GM23248 (cell line): ENCODE results near the gene TNIP3. TPM values are rescaled to one million over a fixed set of nuclear protein-coding genes. Genes with fewer than 3 reads are reported as not detected.

ENCODE experiments used
- DNase-seq: peaks from one replicate; pipeline ENCODE4 v3.0.0-alpha.2; 2015
- H2AFZ ChIP-seq: fragments of 200-600 bp; sonication (generic); 2 replicates; pipeline ENCODE4 v1.6.1; 2016; ENCODE audit warnings: antibody characterized with exemption
- H3F3A ChIP-seq: fragments of 200-600 bp; sonication (generic); 2 replicates; pipeline ENCODE4 v1.6.1; 2016; ENCODE audit warnings: mild to moderate bottlenecking, antibody characterized with exemption, mixed run types; ENCODE audit not compliant: insufficient read depth
- H3K27ac ChIP-seq: fragments of 200-600 bp; sonication (generic); 2 replicates; pipeline ENCODE4 v1.5.1; 2016; ENCODE audit warnings: mild to moderate bottlenecking
- H3K27me3 ChIP-seq: fragments of 200-600 bp; sonication (generic); replicated peaks from 2 replicates; pipeline ENCODE4 v1.6.1; 2016; ENCODE audit warnings: mild to moderate bottlenecking; ENCODE audit not compliant: insufficient read depth
- H3K36me3 ChIP-seq: fragments of 200-600 bp; sonication (generic); 2 replicates; pipeline ENCODE4 v1.6.1; 2016; ENCODE audit warnings: low read depth, mild to moderate bottlenecking
- H3K4me1 ChIP-seq: fragments of 200-600 bp; sonication (generic); 2 replicates; pipeline ENCODE4 v1.6.1; 2016; ENCODE audit warnings: mild to moderate bottlenecking; ENCODE audit not compliant: insufficient read depth
- H3K4me2 ChIP-seq: fragments of 200-600 bp; sonication (generic); one replicate; pipeline ENCODE4 v1.6.1; 2016; ENCODE audit warnings: mild to moderate bottlenecking; ENCODE audit not compliant: unreplicated experiment
- H3K4me3 ChIP-seq: fragments of 200-600 bp; sonication (generic); 2 replicates; pipeline ENCODE4 v1.5.1; 2016; ENCODE audit warnings: mild to moderate bottlenecking
- H3K79me2 ChIP-seq: fragments of 200-600 bp; sonication (generic); 2 replicates; pipeline ENCODE4 v1.6.1; 2016; ENCODE audit warnings: mild to moderate bottlenecking; ENCODE audit not compliant: insufficient read depth
- H3K9ac ChIP-seq: fragments of 200-600 bp; sonication (generic); 2 replicates; pipeline ENCODE4 v1.6.1; 2016; ENCODE audit warnings: mild to moderate bottlenecking
- H3K9me2 ChIP-seq: fragments of 200-600 bp; sonication (generic); 2 replicates; pipeline ENCODE4 v1.6.1; 2016; ENCODE audit warnings: mixed run types, mild to moderate bottlenecking, moderate library complexity; ENCODE audit not compliant: insufficient read depth
- H3K9me3 ChIP-seq: fragments of 200-600 bp; sonication (generic); one replicate; pipeline ENCODE4 v1.6.1; 2017; ENCODE audit warnings: low read depth
- H4K20me1 ChIP-seq: fragments of 200-600 bp; sonication (generic); 2 replicates; pipeline ENCODE4 v1.6.0; 2016; ENCODE audit not compliant: insufficient read depth
- EZH2 ChIP-seq: fragments of 200-600 bp; sonication (generic); IDR thresholded peaks from 2 replicates; pipeline ENCODE4 v1.6.1; 2018; ENCODE audit warnings: antibody characterized with exemption, mild to moderate bottlenecking; ENCODE audit not compliant: insufficient read depth, poor library complexity, severe bottlenecking
- EZH2phosphoT487 ChIP-seq: fragments of 200-600 bp; sonication (generic); IDR thresholded peaks from 2 replicates; pipeline ENCODE4 v1.6.1; 2018; ENCODE audit warnings: antibody characterized with exemption, moderate library complexity, mild to moderate bottlenecking, low read depth; ENCODE audit not compliant: insufficient read depth
- WGBS, 2 experiments: methylation state at CpG; one replicate each; pipeline ENCODE4 v1.1.6; 2015 to 2017; ENCODE audit warnings: low lambda C conversion rate in 2 of 2, low coverage in 1 of 2; ENCODE audit errors: missing lambda C conversion rate in 2 of 2; 5-methylcytosine and 5-hydroxymethylcytosine counted together
- in situ Hi-C: fragments of 300-500 bp; cut with MboI; formaldehyde crosslinking; loops from 2 replicates; pipeline ENCODE4 v1.15.0; 2020
- polyA plus RNA-seq: library from polyadenylated mRNA; unstranded; fragments of >200 nt; fragmentation: Nextera tagmentation; extraction: Ambion mirVana; gene quantifications from 2 replicates; pipeline ENCODE4 v1.2.1, GENCODE V29; 2016
- small RNA-seq: library from RNA; depleted of rRNA; stranded (forward); fragments of <200 nt; gene quantifications from one replicate; pipeline ENCODE3, GENCODE V24; 2014; ENCODE audit warnings: low read depth, low replicate concordance
- total RNA-seq: library from RNA; depleted of rRNA; stranded (reverse); fragments of >200 nt; shearing (Covaris generic); gene quantifications from 2 replicates; pipeline ENCODE4 v1.2.3, GENCODE V29; 2014; rRNA removed

Gene TNIP3
- total and polyA plus RNA-seq, 2 experiments from 2014 or later, result 0.76 to 2.2 TPM

GRCh38 chr4:121091941-121092340, 72.2 kb downstream of the TNIP3 start:
- Histone ChIP-seq H4K20me1 (no peaks in the 10 kb centered on the region), H3K9ac (no peak overlapping the region), H3K4me2 (no peak overlapping the region), H3K9me2 (no peaks in the 10 kb centered on the region), H3K9me3 (no peaks in the 10 kb centered on the region), H3K4me3 (no peak overlapping the region), H2AFZ (no peak overlapping the region), H3K36me3 (no peaks in the 10 kb centered on the region), H3K4me1 (peaks cover 11% of the 10 kb centered on the region), H3K27me3 (no peaks in the 10 kb centered on the region), H3F3A (no peaks in the 10 kb centered on the region), H3K79me2 (no peaks in the 10 kb centered on the region), H3K27ac (no peak overlapping the region)
- in situ Hi-C loops, result loop anchor here (10.0 to 25.0 kb wide), 2 partner anchors 380 to 1017 kb away; no protein-coding TSS in a partner anchor
- DNase-seq, result no peak
- TF ChIP-seq EZH2 (no peak), EZH2phosphoT487 (no peak)

- 74 to 75% methylated on average over 4 of the region's 4 CpGs for WGBS, 2 experiments
- no peak for DNase-seq
- Histone ChIP-seq H3K4me3 (no peak overlapping the region), H2AFZ (no peak overlapping the region), H3K4me2 (no peak overlapping the region), H3K27me3 (no peaks in the 10 kb centered on the region), H3K9ac (no peak overlapping the region), H3K36me3 (no peaks in the 10 kb centered on the region), H3F3A (no peaks in the 10 kb centered on the region), H3K4me1 (no peaks in the 10 kb centered on the region), H4K20me1 (no peaks in the 10 kb centered on the region), H3K9me2 (no peaks in the 10 kb centered on the region), H3K27ac (no peak overlapping the region), H3K9me3 (no peaks in the 10 kb centered on the region), H3K79me2 (no peaks in the 10 kb centered on the region)
- in situ Hi-C loops, result loop anchor here (10.0 to 25.0 kb wide), 2 partner anchors 377 to 934 kb away; no protein-coding TSS in a partner anchor
- TF ChIP-seq EZH2 (no peak), EZH2phosphoT487 (no peak)
Observed at GRCh38 chr4:121088867-121089266, 75.3 kb downstream of the TNIP3 start.

Small RNA genes lying within 50 kb of the gene (small RNA-seq; reads per million reads assigned to genes)
- not detected for gene RNU6-948P

Other genes starting within 250 kb of the TNIP3 start
- gene PRDM5, start 241.6 kb downstream of the TNIP3 start, total RNA-seq, result 12.6 and 18.7 TPM in 2 replicates
- 7.7 and 8.7 TPM in 2 replicates for gene PRDM5, start 241.6 kb downstream of the TNIP3 start, polyA plus RNA-seq
- gene NDNF, start 91.8 kb downstream of the TNIP3 start, total RNA-seq, result 1.9 and 3.4 TPM in 2 replicates
- 3.1 and 4.5 TPM in 2 replicates for gene NDNF, start 91.8 kb downstream of the TNIP3 start, polyA plus RNA-seq
- gene QRFPR, start 216.7 kb upstream of the TNIP3 start, total RNA-seq, result not detected in 2 replicates
- not detected in 2 replicates for gene QRFPR, start 216.7 kb upstream of the TNIP3 start, polyA plus RNA-seq